ENCODE results near the gene MFSD6L.

MFSD6L gene

GRCh38 chr17:8798846-8799569 lies at the start of gene MFSD6L:
MFSD6L (minus strand) TSS chr17:8799365; CDS start chr17:8799120, 245 bp downstream.
- H3K4me3 ChIP-seq (ENCODE audit: low read depth, low read length), result peak within 1 kb of the TSS; percentile 58

GRCh38 chr17:8847891-8848290 lies 48.7 kb upstream of the MFSD6L start:
- no peak overlapping the region for H3K4me3 ChIP-seq (ENCODE audit: low read depth, low read length)

- no peak overlapping the region for H3K4me3 ChIP-seq (ENCODE audit: low read depth, low read length)
Observed at GRCh38 chr17:8846768-8847211, 47.6 kb upstream of the MFSD6L start.

GRCh38 chr17:8844229-8845218 lies 45.4 kb upstream of the MFSD6L start:
- no peak overlapping the region for H3K4me3 ChIP-seq (ENCODE audit: low read depth, low read length)

GRCh38 chr17:8843344-8843743 lies 44.2 kb upstream of the MFSD6L start:
- H3K4me3 ChIP-seq (ENCODE audit: low read depth, low read length), result no peak overlapping the region

GRCh38 chr17:8841844-8842243 lies 42.7 kb upstream of the MFSD6L start:
- no peak overlapping the region for H3K4me3 ChIP-seq (ENCODE audit: low read depth, low read length)

GRCh38 chr17:8839410-8839935 lies 40.3 kb upstream of the MFSD6L start:
- H3K4me3 ChIP-seq (ENCODE audit: low read depth, low read length), result no peak overlapping the region

- no peak overlapping the region for H3K4me3 ChIP-seq (ENCODE audit: low read depth, low read length)
Observed at GRCh38 chr17:8838551-8839095, 39.5 kb upstream of the MFSD6L start.

GRCh38 chr17:8837563-8838075 lies 38.5 kb upstream of the MFSD6L start:
- no peak overlapping the region for H3K4me3 ChIP-seq (ENCODE audit: low read depth, low read length)

- no peak overlapping the region for H3K4me3 ChIP-seq (ENCODE audit: low read depth, low read length)
Observed at GRCh38 chr17:8836821-8837562, 37.8 kb upstream of the MFSD6L start.

- no peak overlapping the region for H3K4me3 ChIP-seq (ENCODE audit: low read depth, low read length)
Observed at GRCh38 chr17:8835631-8836364, 36.6 kb upstream of the MFSD6L start.

- no peak overlapping the region for H3K4me3 ChIP-seq (ENCODE audit: low read depth, low read length)
Observed at GRCh38 chr17:8835106-8835505, 35.9 kb upstream of the MFSD6L start.

GRCh38 chr17:8832711-8833352 lies 33.7 kb upstream of the MFSD6L start:
- no peak overlapping the region for H3K4me3 ChIP-seq (ENCODE audit: low read depth, low read length)

GRCh38 chr17:8831234-8831849 lies 32.2 kb upstream of the MFSD6L start:
- no peak overlapping the region for H3K4me3 ChIP-seq (ENCODE audit: low read depth, low read length)

- H3K4me3 ChIP-seq (ENCODE audit: low read depth, low read length), result no peak overlapping the region
Observed at GRCh38 chr17:8830141-8830540, 31.0 kb upstream of the MFSD6L start.

- H3K4me3 ChIP-seq (ENCODE audit: low read depth, low read length), result no peak overlapping the region
Observed at GRCh38 chr17:8829036-8829941, 30.1 kb upstream of the MFSD6L start.

GRCh38 chr17:8828517-8828875 lies 29.3 kb upstream of the MFSD6L start:
- H3K4me3 ChIP-seq (ENCODE audit: low read depth, low read length), result no peak overlapping the region
